GM12878 (cell line): ENCODE measurements around the gene SOS1.

Source experiments
- CREM ChIP-seq: IDR thresholded peaks from 2 replicates; pipeline ENCODE4 v1.6.1; 2014; ENCODE audit warnings: antibody characterized with exemption, low read depth
- CTCF ChIP-seq, 3 experiments: IDR thresholded peaks in 2 of 3; conservative IDR thresholded peaks in 1 of 3; 2 replicates each; pipeline ENCODE4 v1.5.1; 2011; ENCODE audit warnings: low read depth in 3 of 3, low read length in 3 of 3, mild to moderate bottlenecking in 3 of 3, control low read depth in 2 of 3, moderate library complexity in 2 of 3, inconsistent platforms in 1 of 3, mixed read lengths in 1 of 3; ENCODE audit not compliant: control insufficient read depth in 2 of 3, insufficient read depth in 1 of 3; ENCODE audit errors: extremely low read depth in 1 of 3
- ELK1 ChIP-seq: IDR thresholded peaks from 2 replicates; pipeline ENCODE4 v1.6.1; 2012; ENCODE audit warnings: low read depth, low read length, improper control_type of control experiment
- EZH2 ChIP-seq: IDR thresholded peaks from 2 replicates; pipeline ENCODE4 v1.6.1; 2012; ENCODE audit warnings: low read depth, mild to moderate bottlenecking, control low read depth, inconsistent platforms, low read length, borderline replicate concordance; ENCODE audit not compliant: control insufficient read depth
- FOXK2 ChIP-seq: fragments of 450-650 bp; IDR thresholded peaks from 2 replicates; pipeline ENCODE4 v1.6.1; 2017; ENCODE audit warnings: mild to moderate bottlenecking, moderate library complexity
- GABPA ChIP-seq: IDR thresholded peaks from 2 replicates; pipeline ENCODE4 v1.6.1; 2014; ENCODE audit warnings: antibody characterized with exemption, low read depth, mild to moderate bottlenecking, inconsistent platforms
- PAX5 ChIP-seq: IDR thresholded peaks from 2 replicates; pipeline ENCODE4 v1.6.1; 2011; ENCODE audit warnings: low read depth, low read length, borderline replicate concordance
- RFX5 ChIP-seq: IDR thresholded peaks from 2 replicates; pipeline ENCODE4 v1.6.1; 2011; ENCODE audit warnings: low read depth, low read length, improper control_type of control experiment
- ZNF592 ChIP-seq: fragments of 450-650 bp; IDR thresholded peaks from 2 replicates; pipeline ENCODE4 v1.6.1; 2017; ENCODE audit warnings: mild to moderate bottlenecking, moderate library complexity

- TF ChIP-seq RFX5 (no peak), ZNF592 (no peak), GABPA (no peak), EZH2 (no peak), FOXK2 (no peak), ELK1 (no peak), CREM (no peak), PAX5 (no peak), CTCF (IDR thresholded peaks at IDR 0.05 in 2 of 3, conservative IDR thresholded peaks at IDR 0.05 in 1 of 3; ENCODE audit: control insufficient read depth in 2 of 3, extremely low read depth in 1 of 3, insufficient read depth in 1 of 3, low read depth in 3 of 3, low read length in 3 of 3) (no peak)
Observed at GRCh38 chr2:38945372-38945771, 175.5 kb downstream of the SOS1 start.
